ENCODE results near the gene CPNE7.

Gene CPNE7

DNA sequence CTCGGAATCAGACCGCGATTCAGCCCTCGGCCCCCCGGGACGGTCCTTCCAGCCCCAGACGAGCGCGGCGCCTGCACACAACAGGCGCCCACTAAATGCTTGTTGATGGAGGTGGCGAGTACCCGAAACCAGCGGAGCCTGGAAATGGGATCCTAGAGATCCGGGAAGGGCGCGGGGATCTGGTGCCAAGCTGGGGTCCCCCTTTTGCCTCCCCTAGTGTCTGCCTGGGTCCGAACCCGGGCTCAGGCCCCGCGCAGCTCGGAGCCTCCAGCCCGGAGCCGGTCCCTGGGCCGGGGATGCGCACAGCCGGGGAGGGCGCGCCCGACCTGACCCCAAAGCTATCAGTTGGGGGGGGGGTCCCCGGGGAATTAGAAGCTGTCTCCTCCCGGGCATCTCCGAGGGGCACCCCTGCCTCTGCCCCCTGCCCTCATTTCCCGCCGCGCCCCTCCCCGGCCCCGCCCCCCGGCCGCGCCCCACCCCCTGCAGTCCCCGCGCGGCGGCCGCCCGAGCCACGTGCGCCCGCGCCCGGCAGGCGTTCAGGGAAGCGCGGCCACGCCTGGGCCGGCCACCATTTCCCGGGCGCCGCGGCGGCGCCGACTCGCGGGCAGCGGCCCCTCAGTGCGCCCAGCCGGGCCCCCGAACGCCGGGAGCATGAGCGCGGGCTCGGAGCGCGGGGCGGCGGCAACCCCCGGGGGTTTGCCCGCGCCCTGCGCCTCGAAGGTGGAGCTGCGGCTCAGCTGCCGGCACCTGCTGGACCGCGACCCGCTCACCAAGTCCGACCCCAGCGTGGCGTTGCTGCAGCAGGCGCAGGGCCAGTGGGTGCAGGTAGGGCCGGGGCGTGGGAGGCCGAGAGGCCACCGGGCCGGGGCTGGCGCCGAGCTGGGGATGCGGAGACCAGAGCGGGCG, at the start of gene CPNE7:
CPNE7 (plus strand) TSS at position 512 of the 906 bp plus-strand sequence; CDS start at position 652, 140 bp downstream.
- no peak for DNase-seq (ENCODE audit: low read depth in 2 of 3, low spot score in 2 of 3)

DNA sequence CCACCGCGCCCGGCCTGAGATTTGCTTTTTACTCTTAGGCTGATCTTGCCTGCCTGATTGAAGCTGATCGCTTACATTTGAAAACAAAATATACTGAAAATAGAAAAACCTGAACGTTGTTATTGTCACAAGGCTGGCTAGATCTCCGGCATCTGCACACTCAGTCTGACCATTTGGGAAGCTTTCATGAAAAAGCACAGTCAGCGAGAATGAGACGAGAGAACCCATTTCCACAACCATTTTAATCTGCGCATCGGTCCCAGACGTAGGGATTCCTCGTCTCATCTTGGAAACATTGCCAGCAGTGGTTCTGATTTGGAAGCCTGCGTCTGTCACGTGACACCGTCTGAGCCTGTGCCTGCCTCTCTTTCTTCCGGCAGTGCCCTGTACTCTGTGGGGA, 46.5 kb upstream of the CPNE7 start:
- no peak for DNase-seq (ENCODE audit: low read depth in 2 of 3, low spot score in 2 of 3)

DNA sequence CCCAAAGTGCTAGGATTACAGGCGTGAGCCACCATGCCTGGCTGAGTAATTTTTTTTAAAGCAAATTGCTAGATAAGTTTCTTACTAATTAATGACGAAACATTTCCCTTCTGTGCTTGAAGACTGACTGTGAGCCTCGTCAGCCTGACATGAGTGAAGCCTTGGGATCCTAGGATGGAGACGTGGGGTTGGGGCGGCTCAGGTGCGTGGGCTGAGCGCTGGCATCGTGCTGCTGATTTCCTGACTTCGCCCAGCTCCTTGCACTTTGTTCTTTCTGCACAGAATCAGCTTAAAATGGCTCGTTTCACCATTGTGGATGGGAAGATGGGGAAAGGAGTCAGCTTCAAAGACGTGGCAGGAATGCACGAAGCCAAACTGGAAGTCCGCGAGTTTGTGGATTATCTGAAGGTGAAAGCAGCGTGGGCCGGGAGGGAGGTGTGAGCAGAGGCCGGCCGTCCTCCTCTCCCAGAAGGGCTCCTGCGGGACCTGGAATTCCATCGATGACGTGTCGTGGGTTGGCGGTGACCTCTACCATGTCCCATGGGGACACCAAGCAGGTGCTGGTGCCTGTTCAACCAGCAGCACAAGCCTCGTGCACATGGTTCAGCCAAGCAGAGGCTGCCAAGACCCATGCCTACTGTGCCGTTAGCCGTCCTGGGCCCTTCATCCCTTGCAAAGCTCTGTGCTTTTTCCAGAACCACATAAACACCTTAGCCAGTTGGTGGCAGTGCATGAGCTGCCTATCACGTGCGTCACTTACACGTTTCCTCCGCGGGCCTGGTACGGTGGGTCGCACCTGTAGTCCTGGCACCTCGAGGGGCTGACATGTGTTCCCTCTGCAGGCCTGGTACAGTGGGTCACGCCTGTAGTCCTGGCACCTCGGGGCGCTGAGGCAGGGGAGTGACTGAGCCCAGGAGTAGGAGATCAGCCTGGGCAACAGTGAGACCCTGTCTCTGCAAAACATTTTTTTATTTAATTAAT, 44.9 kb upstream of the CPNE7 start:
- DNase-seq (ENCODE audit: low read depth in 2 of 3, low spot score in 2 of 3), result no peak

DNA sequence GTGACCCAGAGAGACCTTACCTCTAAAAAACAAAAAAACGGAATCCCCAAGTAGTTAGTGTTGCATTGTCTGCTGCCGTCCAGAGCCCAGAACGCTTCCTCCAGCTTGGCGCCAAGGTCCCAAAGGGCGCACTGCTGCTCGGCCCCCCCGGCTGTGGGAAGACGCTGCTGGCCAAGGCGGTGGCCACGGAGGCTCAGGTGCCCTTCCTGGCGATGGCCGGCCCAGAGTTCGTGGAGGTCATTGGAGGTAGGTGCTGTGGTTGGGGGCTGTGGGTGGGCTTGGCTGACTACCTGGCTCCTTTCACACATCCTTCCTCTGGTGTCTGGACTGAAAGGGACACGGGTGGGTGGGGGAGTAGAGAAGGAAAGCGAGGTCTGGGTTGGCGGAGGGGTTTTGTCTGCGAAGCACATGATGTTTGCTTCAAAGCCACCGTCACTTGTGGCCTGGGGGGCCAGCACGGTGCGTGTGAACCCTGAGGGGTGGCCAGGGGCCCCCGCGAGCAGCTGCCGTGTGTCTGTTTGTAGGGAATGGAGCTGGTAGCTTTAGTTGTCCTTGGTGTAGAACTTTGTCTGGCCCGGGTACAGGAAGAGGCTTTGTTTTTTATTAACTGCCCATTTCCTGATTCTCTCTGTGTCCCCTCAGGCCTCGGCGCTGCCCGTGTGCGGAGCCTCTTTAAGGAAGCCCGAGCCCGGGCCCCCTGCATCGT, 43.6 kb upstream of the CPNE7 start:
- DNase-seq (ENCODE audit: low read depth in 2 of 3, low spot score in 2 of 3), result no peak

DNA sequence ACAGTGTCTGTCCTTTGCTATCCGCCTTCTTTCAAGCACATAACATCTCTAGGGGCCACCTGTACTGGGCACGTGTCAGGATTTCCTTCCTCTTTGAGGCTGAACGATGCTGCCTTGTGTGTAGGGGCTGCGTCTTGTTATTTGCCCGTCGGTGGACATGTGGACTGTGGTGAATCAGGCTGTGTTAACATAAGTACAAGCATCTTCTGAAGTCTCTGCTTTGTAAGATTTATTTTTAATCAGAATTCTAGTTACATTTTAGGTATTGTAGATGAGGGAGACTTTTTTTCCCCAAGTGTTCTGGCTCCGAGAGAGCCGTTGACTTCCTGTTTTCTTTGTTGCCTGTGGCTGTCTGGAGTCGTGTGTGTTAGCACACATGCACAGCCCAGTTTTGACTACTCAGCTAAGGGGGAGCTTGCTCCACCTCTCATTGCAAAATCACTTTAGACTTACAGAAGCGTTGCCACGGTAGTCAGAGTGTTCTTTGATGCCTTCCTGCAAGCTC, 41.3 kb upstream of the CPNE7 start:
- DNase-seq (ENCODE audit: low read depth in 2 of 3, low spot score in 2 of 3), result no peak

DNA sequence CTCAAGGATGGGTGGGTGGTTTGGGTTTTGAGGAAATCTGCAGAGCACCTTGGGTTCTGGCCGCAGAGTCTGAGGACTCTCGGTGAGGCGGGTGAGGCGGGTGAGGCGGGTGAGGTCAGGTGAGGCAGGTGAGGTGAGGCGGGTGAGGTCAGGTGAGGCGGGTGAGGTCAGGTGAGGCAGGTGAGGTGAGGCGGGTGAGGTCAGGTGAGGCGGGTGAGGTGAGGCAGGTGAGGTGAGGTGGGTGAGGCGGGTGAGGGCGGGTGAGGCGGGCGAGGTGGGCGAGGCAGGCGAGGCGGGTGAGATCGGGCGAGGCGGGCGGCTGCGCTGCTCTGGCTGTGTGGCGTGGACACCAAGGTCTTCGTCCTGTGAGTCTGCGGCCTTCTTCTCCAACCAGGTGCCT, 39.2 kb upstream of the CPNE7 start:
- no peak for DNase-seq (ENCODE audit: low read depth in 2 of 3, low spot score in 2 of 3)

DNA sequence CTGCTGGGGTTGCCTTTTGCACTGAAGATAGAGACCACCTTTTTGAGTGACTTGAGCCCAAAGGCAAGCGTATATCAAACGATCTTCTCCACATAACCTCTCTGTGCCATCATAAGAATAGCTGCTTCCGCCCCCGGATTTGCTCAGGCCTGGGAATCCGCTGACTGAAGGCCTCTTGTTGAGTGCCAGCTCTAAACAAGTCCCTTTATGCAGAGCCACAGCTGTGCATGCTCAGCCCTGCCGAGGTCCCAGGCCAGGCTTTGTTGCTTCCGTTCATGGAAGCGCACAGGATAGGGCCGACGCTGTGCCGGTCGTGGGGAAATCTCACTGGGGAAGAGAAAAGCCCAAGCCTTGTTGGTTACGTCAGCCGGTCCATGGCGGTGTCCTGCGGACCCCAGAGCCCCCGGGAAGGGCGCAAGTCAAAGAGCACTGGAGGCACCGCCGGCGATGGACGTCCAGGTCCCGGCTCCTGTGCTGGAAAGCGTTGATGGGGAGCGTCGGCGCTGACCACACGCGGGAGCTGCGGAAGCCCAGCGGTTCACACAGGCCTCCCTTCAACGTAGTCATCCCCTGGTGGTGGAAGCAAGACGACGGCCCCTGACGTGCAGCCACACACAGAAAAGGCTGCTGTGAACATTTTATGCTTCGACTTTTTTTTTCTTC, 38.5 kb upstream of the CPNE7 start:
- no peak for DNase-seq (ENCODE audit: low read depth in 2 of 3, low spot score in 2 of 3)

DNA sequence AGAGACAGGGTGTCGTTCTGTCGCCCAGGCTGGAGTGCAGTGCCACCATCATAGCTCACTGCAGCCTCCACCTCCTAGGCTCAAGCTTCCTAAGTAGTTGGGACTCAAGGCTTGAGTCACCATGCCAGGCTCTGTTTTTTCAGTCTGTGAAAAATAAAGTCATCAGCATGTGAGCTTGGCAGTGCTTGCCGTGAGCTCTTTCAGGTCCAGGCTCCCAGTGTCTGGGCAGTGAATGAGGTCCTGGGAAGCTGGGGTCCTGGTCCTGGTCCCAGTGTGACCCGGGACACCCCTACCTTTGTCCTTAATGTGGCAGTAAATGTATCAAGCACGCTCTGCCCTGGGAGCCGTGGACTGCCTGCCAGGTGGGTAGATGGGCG, 38.0 kb upstream of the CPNE7 start:
- DNase-seq (ENCODE audit: low read depth in 2 of 3, low spot score in 2 of 3), result no peak

DNA sequence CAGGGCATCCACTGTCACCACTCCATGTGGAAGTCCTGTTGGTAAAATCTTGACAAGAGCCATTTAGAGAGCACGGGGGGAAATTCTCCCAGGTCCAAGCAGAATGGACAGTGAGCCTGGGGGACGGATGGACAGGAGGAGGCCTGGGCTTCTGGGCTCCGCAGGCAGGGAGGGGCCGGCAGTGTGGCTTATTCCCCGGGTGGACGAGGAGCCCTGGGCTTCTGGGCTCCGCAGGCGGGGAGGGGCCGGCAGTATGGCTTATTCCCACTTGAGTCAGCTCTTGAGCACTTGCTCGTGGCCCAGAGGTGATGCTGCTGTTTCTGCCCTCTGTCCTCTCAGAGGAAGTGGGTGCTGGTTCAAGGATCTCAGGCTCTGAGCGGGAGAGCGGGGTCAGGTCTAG, 37.3 kb upstream of the CPNE7 start:
- no peak for DNase-seq (ENCODE audit: low read depth in 2 of 3, low spot score in 2 of 3)

DNA sequence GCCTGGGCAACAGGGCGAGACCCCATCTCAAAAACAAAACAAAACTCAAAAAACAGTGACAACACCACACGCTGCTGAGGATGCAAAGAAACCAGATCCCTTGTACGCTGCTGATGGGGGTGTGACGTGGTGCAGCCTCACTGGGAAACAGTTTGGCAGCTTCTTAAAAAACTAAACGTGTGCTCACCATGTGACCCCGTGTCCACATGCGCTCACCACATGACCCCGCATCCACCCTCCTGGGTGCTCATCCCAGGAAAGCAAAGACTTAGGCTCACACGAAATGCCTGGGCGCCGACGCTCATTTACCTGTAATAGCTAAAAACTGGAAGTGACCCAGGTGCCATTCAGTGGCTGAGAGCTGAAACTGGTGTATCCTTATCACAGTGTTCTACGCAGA, 35.0 kb upstream of the CPNE7 start:
- DNase-seq (ENCODE audit: low read depth in 2 of 3, low spot score in 2 of 3), result no peak

DNA sequence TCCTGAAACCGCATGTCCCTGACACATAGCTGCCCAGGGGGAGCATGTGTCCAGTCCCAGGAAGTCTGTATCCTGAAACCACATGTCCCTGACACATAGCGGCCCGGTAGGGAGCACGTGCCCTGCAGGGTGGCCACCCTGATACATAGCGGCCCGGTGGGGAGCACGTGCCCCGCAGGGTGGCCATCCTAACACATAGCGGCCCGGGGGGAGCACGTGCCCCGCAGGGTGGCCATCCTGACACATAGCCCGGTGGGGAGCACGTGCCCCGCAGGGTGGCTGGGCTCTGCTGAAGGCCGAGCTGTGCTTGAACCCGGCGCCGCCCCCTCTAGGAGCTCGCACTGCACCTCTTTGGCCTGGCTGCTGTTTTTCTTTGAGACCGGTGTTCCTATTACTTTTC, 33.8 kb upstream of the CPNE7 start:
- no peak for DNase-seq (ENCODE audit: low read depth in 2 of 3, low spot score in 2 of 3)

DNA sequence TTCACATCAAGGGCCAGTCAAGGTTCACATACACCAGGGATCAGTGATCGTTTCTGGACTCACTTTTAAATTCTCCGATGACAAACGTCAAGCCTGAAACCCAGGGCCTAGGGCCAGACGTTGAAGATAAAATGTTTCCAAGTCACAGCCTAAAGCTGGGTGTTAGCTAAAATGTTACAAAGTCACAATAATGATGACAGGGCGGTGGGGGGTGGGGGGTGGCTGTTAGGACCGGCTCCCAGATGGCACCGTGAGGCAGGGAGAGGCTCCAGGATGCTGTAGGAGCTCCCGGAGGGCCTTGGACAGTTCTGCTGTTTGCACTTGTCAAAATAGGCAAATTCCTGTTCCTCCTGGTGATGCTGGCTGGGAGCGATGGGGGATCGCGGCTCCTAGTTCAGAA, 31.4 kb upstream of the CPNE7 start:
- DNase-seq (ENCODE audit: low read depth in 2 of 3, low spot score in 2 of 3), result no peak

DNA sequence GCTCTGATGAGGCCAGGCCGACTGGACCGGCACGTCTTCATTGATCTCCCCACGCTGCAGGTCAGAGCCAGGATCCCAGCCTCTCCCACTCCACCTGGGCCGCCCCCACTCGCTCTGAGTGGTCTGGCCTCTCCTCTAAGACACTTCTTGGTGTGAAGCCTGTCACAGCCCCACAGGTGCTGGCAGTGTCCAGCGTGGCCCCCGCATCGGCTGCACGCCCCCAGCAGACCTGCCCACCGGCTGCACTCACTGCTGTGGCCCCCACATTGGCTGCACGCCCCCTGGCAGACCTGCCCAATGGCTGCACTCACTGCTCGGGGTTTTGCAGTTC, 30.9 kb upstream of the CPNE7 start:
- DNase-seq (ENCODE audit: low read depth in 2 of 3, low spot score in 2 of 3), result no peak

DNA sequence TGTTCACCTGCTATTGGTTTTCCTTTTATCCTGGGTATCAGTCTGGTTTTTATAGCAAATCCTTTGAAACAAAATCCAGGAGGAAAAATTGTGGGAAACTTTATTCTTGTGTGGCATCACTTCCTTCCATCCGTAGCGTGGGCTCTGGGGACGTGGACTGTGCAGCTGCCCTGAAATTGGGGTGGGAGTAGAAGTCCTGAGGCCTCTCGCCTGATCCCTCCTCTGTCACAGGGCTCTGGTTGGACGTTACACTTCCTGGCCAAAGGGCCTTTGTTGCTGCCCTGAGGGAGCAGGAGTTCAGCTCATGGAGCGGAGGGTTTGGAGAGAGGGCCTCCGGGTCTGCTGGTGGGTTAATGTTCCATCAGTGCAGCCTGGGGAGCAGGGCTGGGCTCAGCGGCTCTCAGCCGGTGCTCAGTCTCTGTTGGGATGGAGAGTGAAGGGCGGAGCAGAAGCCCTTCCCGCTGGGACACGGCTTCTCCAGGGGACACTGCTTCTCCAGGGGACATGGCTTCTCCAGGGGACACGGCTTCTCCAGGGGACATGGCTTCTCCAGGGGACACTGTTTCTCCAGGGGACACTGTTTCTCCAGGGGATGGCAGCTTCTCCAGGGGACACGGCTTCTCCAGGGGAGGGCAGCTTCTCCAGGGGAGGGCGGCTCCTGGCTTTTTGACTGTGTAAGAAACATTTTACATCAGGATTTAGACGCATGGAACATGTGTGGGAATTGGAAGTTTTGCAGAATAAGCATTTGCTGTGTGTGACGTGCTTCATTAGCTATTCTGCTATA, 30.3 kb upstream of the CPNE7 start:
- DNase-seq (ENCODE audit: low read depth in 2 of 3, low spot score in 2 of 3), result no peak

DNA sequence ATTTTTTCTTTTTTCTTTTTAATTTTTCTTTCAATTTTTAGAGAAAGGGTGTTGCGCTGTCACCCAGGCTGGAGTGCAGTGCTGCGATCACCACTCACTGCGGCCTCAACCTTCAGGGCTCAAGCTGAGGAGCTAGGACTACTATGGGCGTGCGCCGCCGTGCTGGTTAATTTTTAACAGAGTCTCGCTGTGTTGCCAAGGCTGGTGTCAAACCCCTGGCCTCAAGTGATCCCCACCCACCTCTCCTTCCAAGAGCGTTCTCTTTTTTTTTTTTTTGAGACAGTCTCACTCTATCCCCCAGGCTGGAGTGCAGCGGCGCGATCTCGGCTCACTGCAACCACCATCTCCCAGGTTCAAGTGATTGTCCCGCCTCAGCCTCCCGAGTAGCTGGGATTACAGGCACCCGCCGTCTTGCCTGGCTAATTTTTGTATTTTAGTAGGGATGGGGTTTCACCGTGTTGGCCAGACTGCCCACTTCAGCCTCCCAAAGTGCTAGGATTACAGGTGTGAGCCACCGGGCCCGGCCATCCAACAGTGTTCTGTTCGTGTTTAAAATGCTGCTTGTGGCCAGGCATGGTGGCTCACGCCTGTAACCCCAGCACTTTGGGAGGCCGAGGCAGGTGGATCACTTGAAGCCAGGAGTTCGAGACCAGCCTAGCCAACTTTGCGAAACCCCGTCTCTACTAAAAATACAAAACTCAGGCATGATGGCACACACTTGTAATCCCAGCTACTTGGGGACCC, 29.6 kb upstream of the CPNE7 start:
- DNase-seq (ENCODE audit: low read depth in 2 of 3, low spot score in 2 of 3), result no peak

DNA sequence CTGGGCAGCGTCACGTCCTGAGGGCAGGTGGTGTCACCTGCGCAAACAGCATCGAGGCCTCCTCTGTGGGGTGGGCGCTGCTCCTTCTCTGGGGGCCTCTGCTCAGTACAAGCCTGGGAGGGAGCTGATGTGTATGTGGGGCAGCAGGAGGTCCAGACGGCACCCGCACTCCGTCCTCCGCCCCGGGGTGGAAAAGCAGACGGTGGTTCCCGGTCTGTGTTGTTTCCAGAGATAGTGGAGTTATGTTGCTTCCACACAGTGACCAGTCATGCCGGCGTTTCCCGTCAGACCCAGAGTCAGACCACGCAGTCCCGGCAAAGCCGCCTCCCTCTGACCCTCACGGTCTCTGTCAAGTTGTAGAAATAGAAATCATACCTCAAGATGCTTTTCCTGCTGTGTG, 28.8 kb upstream of the CPNE7 start:
- DNase-seq (ENCODE audit: low read depth in 2 of 3, low spot score in 2 of 3), result no peak

DNA sequence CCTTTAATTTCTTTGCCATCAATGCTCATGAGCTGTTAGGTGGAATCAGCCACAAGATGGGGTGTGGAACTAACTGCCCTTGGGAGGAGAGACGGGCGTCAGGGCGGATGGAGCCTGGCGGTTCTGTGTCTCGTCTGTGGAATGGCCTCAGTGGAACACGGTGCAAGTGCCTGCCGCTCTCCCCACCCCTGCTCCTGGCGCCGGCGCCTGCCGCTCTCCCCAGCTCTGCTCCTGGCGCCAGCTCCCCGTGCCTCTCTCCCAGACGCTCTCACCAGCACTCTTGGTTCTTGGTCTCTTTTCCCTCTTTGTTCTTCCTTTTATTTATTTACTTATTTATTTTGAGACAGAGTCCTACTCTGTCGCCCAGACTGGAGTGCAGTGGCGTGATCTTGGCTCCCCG, 28.3 kb upstream of the CPNE7 start:
- no peak for DNase-seq (ENCODE audit: low read depth in 2 of 3, low spot score in 2 of 3)

DNA sequence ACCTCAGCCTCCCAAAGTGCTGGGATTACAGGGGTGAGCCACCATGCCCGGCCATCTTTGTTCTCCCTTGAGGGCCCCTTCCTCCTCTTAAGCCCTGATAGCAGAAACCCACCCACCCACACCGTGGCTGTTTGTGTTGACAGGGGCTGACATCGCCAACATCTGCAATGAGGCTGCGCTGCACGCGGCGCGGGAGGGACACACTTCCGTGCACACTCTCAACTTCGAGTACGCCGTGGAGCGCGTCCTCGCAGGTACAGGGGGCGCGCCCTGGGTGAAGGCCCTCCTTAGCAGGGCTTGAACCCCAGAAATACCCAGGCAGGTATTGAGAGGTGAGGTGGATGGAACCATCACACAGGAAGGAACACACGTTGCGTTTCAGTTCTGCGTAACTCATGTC, 27.7 kb upstream of the CPNE7 start:
- DNase-seq (ENCODE audit: low read depth in 2 of 3, low spot score in 2 of 3), result no peak

DNA sequence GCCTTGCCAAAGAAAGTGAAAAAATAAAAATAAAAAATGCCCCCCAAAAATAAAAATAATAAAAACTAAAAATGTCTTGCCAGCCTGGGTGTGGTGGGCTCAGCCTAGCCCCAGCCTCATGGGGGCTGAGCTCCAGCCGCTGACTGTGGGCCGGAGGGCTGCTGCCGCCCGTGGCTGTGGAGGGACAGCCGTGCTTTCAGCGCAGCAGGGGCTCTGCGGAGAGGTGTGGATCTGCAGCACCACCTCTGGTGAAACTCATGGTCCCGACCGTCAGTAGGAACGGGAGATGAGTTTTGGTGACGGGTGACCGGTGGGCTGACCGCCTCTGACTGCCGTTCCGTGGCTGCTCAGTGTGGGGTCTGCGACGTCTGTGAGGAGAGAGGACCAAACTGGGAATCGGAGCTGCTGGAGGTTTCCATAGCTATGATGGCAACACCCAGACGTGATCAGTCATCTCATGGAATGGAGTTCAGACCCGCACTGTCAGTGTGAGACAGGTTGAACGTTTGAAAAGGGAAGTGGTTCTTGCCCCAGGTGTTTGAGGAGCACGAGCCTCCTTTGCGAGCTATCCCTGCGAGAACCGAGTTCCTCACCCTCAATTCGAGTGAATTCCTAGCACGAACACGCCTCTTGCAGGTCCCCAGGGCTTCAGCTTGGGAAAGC, 27.1 kb upstream of the CPNE7 start:
- DNase-seq (ENCODE audit: low read depth in 2 of 3, low spot score in 2 of 3), result no peak
